ENCODE measurements around the gene PEMT. TPM values are rescaled to one million over a fixed set of nuclear protein-coding genes. Genes with fewer than 3 reads are reported as not detected.

The PEMT gene
- total and polyA plus RNA-seq, 2 experiments from 2014 or later, result 54.8 to 55.2 TPM

GRCh38 chr17:17559164-17559563 lies 32.3 kb downstream of the PEMT start (continued):
- TF ChIP-seq REST (IDR thresholded peaks at IDR 0.05; ENCODE audit: unreplicated experiment) (no peak), ZNF331 (CRISPR knock-in tag; IDR thresholded peaks at IDR 0.05; ENCODE audit: low read depth) (no peak)

GRCh38 chr17:17558431-17558830 lies 33.1 kb downstream of the PEMT start:
- ATAC-seq, result no peak; the same call in 2 of the 3 replicates
- Mint-ChIP-seq H3K36me3 (ENCODE audit: low read depth) (no peaks in the 10 kb centered on the region), H3K4me1 (no peaks in the 10 kb centered on the region; the same call in 2 of the 3 replicates)
- TF ChIP-seq ZNF462 (CRISPR knock-in tag; IDR thresholded peaks at IDR 0.05), result no peak
- no peak for TF ChIP-seq STAT1 (IDR thresholded peaks at IDR 0.05; ENCODE audit: unreplicated experiment)
- peak in 1 of 2 experiments; percentile 22; a peak in 2 of 4 replicates for TF ChIP-seq CTCF (conservative IDR thresholded peaks at IDR 0.05; ENCODE audit: low read depth in 2 of 2)
- no peak for TF ChIP-seq REST (IDR thresholded peaks at IDR 0.05; ENCODE audit: unreplicated experiment)
- no peak for TF ChIP-seq EZH2 (IDR thresholded peaks at IDR 0.05; ENCODE audit: low read depth, unreplicated experiment)
- no peak for TF ChIP-seq ZNF114 (CRISPR knock-in tag; IDR thresholded peaks at IDR 0.05)
- no peak for TF ChIP-seq NANOG (IDR thresholded peaks at IDR 0.05; ENCODE audit: borderline replicate concordance)

More at GRCh38 chr17:17558431-17558830, 33.1 kb downstream of the PEMT start:
- Histone ChIP-seq H3K79me2 (replicated peaks; ENCODE audit: insufficient read depth) (no peaks in the 10 kb centered on the region), H3K9me2 (ENCODE audit: insufficient read depth) (no peaks in the 10 kb centered on the region), H3K27ac (ENCODE audit: low read depth) (no peak overlapping the region), H3K27me3 (ENCODE audit: insufficient read depth) (no peaks in the 10 kb centered on the region), H4K20me1 (replicated peaks; ENCODE audit: insufficient read depth) (no peaks in the 10 kb centered on the region; the same call in 1 of the 2 replicates), H2AFZ (no peak overlapping the region), H3K4me3 (no peak overlapping the region), H3K4me1 (ENCODE audit: insufficient read depth) (no peaks in the 10 kb centered on the region), H3K4me2 (no peak overlapping the region), H3K36me3 (ENCODE audit: insufficient read depth) (no peaks in the 10 kb centered on the region), H3F3A (replicated peaks; ENCODE audit: low read depth) (no peaks in the 10 kb centered on the region)
- no peak overlapping the region for H3K27ac Mint-ChIP-seq
- peaks cover 6% of the 10 kb centered on the region for H3K27me3 Mint-ChIP-seq (ENCODE audit: insufficient read depth, low read depth, poor library complexity)
- no peak for DNase-seq (ENCODE audit: low spot score)
- no peak overlapping the region for H3K4me3 Mint-ChIP-seq
- no peaks in the 10 kb centered on the region for H3K9me3 Mint-ChIP-seq
